ENCODE measurements around the gene CCDC121. TPM values are rescaled to one million over a fixed set of nuclear protein-coding genes. Genes with fewer than 3 reads are reported as not detected.
"Not testable (repeated sequence)": the region's sequence is repeated elsewhere in the genome, so short reads cannot be mapped to it uniquely, and the experiment has no call there.

CCDC121 gene
- total and polyA plus RNA-seq, 10 donors: 1.5 to 7.8 (median 3.6) TPM

DNA sequence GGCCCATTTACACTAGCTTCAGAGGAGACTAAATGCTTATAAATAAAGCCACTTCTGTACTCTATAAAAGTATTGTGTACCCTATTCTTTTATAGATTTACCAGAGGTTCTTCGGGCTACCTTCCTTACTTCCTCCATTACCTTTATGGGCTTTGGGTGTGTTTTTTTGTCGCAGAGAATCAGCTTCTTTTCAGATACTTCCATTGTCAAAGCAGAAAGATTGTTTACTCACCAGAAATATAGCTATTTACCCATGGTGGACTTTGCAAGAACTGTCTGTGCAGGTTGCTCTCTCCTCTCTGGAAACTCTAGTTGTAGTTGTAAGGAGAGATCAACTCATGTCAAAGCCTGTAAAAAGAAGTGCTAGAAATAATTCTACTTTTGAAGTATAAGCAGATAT lies 14.8 kb downstream of the CCDC121 start:
- H3K4me1 ChIP-seq: no peaks in the 10 kb centered on the region
- H3K27me3 ChIP-seq (replicated peaks in 1 of 7): no peaks in the 10 kb centered on the region
- DNase-seq: no peak
- 95 to 99% (median 97%) methylated on average over 2 of the region's 2 CpGs for WGBS, 5 donors
- H3K4me3 ChIP-seq: no peak overlapping the region
- H3K27ac ChIP-seq: no peak overlapping the region
- TF ChIP-seq, protein P1, sequence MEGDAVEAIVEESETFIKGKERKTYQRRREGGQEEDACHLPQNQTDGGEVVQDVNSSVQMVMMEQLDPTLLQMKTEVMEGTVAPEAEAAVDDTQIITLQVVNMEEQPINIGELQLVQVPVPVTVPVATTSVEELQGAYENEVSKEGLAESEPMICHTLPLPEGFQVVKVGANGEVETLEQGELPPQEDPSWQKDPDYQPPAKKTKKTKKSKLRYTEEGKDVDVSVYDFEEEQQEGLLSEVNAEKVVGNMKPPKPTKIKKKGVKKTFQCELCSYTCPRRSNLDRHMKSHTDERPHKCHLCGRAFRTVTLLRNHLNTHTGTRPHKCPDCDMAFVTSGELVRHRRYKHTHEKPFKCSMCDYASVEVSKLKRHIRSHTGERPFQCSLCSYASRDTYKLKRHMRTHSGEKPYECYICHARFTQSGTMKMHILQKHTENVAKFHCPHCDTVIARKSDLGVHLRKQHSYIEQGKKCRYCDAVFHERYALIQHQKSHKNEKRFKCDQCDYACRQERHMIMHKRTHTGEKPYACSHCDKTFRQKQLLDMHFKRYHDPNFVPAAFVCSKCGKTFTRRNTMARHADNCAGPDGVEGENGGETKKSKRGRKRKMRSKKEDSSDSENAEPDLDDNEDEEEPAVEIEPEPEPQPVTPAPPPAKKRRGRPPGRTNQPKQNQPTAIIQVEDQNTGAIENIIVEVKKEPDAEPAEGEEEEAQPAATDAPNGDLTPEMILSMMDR (IDR thresholded peaks at IDR 0.05 in 8 of 11, conservative IDR thresholded peaks at IDR 0.05 in 3 of 11): no peak
- TF ChIP-seq POLR2AphosphoS5 (IDR thresholded peaks at IDR 0.05) (no peak), POLR2A (IDR thresholded peaks at IDR 0.05) (no peak)
- H3K36me3 ChIP-seq: peaks cover 0 to 97% (median 73%) of the 10 kb centered on the region in 6 donors
- no peaks in the 10 kb centered on the region for H3K9me3 ChIP-seq
- intact Hi-C loops (cut with DNase I; ENCODE audit: low total_unique reads): no loop called here

DNA sequence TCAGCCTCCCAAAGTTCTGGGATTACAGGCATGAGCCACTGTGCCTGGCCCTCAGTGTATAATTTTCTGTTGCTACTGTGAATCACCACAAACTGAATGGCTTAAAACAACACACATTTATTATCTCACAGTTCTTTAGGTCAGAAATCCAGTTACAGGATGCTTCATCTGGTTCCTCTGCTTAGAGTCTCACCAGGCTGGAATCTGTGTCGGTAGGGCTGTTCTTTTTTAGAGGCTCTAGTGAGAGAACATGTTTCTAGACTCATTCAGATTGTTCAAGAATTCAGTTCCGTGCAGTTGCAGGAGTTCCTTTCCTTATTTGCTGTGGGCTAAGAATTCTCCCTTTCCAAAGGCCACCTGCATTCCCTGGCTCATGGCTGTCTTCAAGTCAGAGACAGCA lies 22.2 kb downstream of the CCDC121 start:
- Histone ChIP-seq H3K4me3 (no peak overlapping the region), H3K4me1 (no peaks in the 10 kb centered on the region), H3K36me3 (peaks cover 6 to 97% (median 86%) of the 10 kb centered on the region in 6 donors), H3K27me3 (replicated peaks in 1 of 7) (no peaks in the 10 kb centered on the region), H3K9me3 (no peaks in the 10 kb centered on the region), H3K27ac (no peak overlapping the region)
- TF ChIP-seq POLR2AphosphoS5 (IDR thresholded peaks at IDR 0.05): no peak
- TF ChIP-seq, protein P1 (IDR thresholded peaks at IDR 0.05 in 8 of 11, conservative IDR thresholded peaks at IDR 0.05 in 3 of 11): no peak
- TF ChIP-seq POLR2A (IDR thresholded peaks at IDR 0.05): no peak
- intact Hi-C loops (cut with DNase I; ENCODE audit: low total_unique reads): no loop called here
- DNase-seq: no peak
- 90 to 96% (median 92%) methylated on average over 2 of the region's 2 CpGs for WGBS, 5 donors

DNA sequence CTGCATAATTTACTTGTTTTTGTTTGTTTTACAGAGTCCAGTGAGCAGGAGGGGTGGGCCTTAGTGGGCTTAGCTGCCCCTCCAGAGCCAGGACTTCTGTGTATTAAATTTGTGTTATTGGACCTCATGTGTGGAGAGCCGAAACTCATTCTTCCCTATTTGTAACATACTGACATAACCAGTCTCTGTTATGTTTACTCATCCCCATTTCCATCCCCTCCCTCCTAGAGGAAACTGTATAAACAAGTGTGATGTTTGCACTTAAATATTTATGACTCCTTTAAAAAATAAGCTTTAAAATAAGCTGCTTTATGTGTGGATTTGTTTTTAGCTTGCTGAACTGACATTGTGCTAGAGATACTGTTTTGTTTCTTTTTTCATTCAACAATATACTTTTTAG lies 32.2 kb downstream of the CCDC121 start:
- H3K4me1 ChIP-seq: peaks cover 0 to 48% (median 8%) of the 10 kb centered on the region in 6 donors
- H3K36me3 ChIP-seq: peaks cover 0 to 91% (median 32%) of the 10 kb centered on the region in 6 donors
- 77 to 93% (median 91%) methylated on average over 1 of the region's 1 CpG for WGBS, 5 donors
- H3K27ac ChIP-seq: no peak overlapping the region
- intact Hi-C loops (cut with DNase I; ENCODE audit: low total_unique reads): no loop called here
- H3K9me3 ChIP-seq: peaks cover 0 to 44% (median 38%) of the 10 kb centered on the region in 8 donors
- TF ChIP-seq POLR2A (IDR thresholded peaks at IDR 0.05) (no peak), POLR2AphosphoS5 (IDR thresholded peaks at IDR 0.05) (no peak)
- TF ChIP-seq, protein P1 (IDR thresholded peaks at IDR 0.05 in 8 of 11, conservative IDR thresholded peaks at IDR 0.05 in 3 of 11): no peak
- H3K27me3 ChIP-seq (replicated peaks in 1 of 7): no peaks in the 10 kb centered on the region
- DNase-seq: no peak
- H3K4me3 ChIP-seq: no peak overlapping the region

DNA sequence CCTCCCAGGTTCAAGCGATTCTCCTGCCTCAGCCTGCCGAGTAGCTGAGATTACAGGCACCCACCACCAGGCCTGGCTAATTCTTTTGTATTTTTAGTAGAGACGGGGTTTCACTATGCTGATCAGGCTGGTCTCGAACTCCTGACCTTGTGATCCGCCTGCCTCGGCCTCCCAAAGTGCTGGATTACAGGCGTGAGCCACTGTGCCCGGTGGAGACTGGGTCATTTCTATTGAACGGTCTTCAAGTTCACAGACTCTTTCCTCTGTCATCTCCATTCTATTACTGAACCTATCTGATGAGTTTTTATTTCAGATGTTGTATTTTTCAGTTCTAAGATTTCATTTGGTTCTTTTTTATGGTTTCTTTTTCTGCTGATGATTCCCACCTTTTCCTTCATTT lies 33.4 kb downstream of the CCDC121 start:
- H3K27ac ChIP-seq; intact Hi-C loops (cut with DNase I; ENCODE audit: low total_unique reads); H3K4me3 ChIP-seq; H3K27me3 ChIP-seq (replicated peaks in 1 of 7); DNase-seq: not testable (repeated sequence)
- 97 to 100% (median 98%) methylated on average over 9 of the region's 9 CpGs for WGBS, 5 donors
- Histone ChIP-seq H3K9me3 (peaks cover 6 to 56% (median 50%) of the 10 kb centered on the region in 8 donors), H3K36me3 (peaks cover 0 to 91% (median 25%) of the 10 kb centered on the region in 6 donors), H3K4me1 (peaks cover 0 to 50% (median 8%) of the 10 kb centered on the region in 6 donors)

DNA sequence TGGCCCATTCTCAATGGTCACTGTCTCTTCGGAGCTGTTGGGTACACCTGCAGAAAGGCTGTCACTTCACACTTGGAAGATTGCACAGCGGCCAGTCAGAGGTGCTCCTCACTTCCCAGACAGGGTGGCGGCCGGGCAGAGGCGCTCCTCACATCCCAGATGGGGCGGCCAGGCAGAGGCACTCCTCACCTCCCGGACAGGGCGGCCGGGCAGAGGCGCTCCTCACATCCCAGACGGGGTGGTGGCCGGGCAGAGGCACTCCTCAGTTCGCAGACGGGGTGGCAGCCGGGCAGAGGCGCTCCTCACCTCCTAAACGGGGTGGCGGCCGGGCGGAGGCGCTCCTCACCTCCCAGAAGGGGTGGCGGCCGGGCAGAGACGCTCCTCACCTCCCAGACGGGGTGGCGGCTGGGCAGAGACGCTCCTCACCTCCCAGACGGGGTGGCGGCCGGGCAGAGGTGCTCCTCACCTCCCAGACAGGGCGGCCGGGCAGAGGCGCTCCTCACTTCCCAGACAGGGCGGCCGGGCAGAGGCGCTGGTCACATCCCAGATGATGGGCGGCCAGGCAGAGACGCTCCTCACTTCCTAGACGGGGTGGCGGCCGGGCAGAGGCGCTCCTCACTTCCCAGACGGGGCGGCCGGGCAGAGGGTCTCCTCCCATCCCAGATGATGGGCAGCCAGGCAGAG lies 34.6 kb downstream of the CCDC121 start:
- H3K27ac ChIP-seq; DNase-seq; H3K27me3 ChIP-seq (replicated peaks in 1 of 7); H3K4me3 ChIP-seq; intact Hi-C loops (cut with DNase I; ENCODE audit: low total_unique reads): not testable (repeated sequence)
- Histone ChIP-seq H3K4me1 (peaks cover 0 to 44% (median 6%) of the 10 kb centered on the region in 6 donors), H3K36me3 (peaks cover 0 to 79% (median 14%) of the 10 kb centered on the region in 6 donors), H3K9me3 (peaks cover 6 to 68% (median 63%) of the 10 kb centered on the region in 8 donors)
- 97 to 100% (median 98%) methylated on average over 13 to 45 of the region's 45 CpGs for WGBS, 5 donors

All from spleen (tissue), 11 donors.